Measurements from ENCODE around the gene MB. TPM values are rescaled to one million over a fixed set of nuclear protein-coding genes. Genes with fewer than 3 reads are reported as not detected.
"Not testable (repeated sequence)": the region's sequence is repeated elsewhere in the genome, so short reads cannot be mapped to it uniquely, and the experiment has no call there.

Gene MB
- 0.34 TPM in 1 of 2 replicates, not detected in the other for polyA plus RNA-seq (2014; cell fraction: cytosol; rRNA removed)
- polyA plus RNA-seq (2014; cell fraction: nucleus; rRNA removed) = not detected in 2 replicates

DNA sequence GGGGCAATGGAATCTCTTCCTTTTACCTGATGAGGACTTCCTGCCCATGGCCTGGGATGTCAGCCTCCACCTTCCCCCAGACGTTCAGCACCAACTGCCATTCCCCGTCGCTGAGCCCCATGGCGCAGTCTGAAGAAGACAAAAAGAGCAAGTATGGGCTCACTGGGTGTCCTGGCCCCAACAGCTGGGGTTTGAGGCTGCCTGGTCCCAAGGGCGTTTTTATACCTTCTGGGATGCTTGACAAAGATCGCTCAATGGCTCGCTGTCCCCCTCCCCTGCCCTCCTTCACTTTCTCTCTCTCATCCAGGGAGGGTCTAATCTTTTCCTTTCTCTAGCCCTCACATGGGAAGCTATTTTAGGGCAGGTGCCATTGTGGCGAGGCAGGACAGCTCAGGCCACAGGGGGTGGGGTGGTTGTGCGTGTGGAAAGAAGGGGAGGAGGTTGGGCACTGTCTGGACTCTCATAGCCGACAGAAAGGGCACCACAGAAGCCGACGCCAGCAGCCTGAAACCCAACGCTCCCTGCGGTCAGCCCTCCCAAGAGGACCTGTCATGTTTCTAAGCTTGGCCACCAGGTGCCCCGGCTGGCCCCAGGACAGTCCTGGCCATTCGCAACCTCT, at the start of gene MB:
Gene MB, minus strand, starts transcription at position 193 of the 619 bp plus-strand sequence. Its CDS starts 72 bp downstream, at position 121.
- DNase-seq (ENCODE audit: low spot score) = no peak

GRCh38 chr22:35666699-35667098, 49.6 kb upstream of the MB start:
- not testable (repeated sequence) for DNase-seq (ENCODE audit: low spot score)

GRCh38 chr22:35664955-35665587, 47.9 kb upstream of the MB start:
- no peak for DNase-seq (ENCODE audit: low spot score)

GRCh38 chr22:35663371-35663770, 46.2 kb upstream of the MB start:
- no peak for DNase-seq (ENCODE audit: low spot score)

GRCh38 chr22:35662914-35663313, 45.8 kb upstream of the MB start:
- DNase-seq (ENCODE audit: low spot score) = no peak

DNA sequence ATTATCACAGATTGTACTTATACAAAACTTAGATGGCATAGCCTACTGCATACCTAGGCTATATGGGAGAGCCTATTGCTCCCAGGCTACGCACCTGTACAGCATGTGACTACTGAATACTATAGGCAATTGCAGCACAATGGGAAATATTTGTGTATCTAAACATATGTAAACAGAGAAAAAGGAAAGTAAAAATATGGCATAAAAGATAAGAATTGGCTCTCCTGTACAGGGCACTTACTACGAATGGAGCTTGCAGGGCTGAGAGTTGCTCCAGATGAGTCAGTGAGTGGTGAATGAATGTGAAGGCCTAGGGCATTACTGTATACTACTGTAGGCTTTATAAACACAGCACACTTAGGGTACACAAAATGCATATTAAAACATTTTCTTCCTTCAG, 44.3 kb upstream of the MB start:
- no peak for DNase-seq (ENCODE audit: low spot score)

GRCh38 chr22:35660291-35661127, 43.4 kb upstream of the MB start:
- DNase-seq (ENCODE audit: low spot score) = no peak

DNA sequence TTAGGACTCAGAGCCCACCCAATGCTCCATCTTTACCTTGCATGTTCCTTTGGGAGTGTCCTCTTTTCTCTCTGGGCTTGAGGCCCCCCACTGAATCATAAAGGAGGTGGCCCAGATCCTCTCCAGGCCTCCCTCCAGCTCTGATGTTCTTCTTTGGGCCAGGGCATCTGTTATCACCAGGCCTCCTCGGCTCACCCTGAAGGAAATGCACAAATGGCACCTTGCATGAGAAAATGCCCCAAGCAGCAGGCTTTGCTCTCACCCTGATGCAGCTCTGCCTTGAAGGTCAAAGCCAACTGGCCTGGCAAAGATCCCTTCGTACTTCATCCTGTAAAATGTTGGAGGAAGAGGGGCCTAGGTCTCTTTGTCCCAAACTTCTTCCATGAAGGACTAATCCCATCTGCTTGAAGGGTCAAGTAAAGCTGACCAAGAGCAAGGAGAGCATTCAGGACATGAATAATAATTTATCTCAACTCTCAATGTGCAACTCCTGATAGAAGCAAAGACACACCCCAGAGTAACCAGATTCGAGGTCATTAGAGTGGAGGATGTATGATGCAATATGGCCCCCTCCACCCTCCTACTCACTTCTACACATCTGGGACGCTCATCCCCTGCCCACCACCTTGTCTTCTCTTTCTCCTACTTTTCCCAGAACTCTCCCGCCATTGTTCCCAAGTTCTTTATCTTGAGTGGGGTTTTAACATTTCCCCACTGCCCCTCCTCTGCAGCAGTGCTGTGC, 40.6 kb upstream of the MB start:
- no peak for DNase-seq (ENCODE audit: low spot score)

DNA sequence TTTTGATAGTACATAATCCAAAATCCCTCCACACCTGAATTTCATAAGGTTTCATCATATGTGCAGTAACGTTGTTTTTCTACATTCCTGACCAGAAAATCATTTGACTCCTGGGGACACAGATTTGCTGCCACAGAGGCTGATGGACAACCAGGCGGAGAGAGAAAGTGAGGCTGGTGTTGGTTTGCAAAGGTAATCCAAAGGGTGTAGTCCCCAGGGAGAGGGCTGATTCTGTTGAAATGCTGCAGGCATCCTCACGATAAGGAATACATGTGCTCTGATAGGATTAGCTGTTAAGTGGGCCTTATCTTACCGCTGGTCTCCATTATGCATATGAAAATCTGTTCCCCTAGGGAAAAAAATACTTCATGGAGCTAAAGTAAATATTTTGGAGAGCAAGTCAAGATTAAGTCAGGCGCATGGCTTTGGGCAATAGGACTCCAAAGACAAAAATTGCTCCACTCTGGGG, 39.2 kb upstream of the MB start:
- peak; percentile 91 for DNase-seq (ENCODE audit: low spot score)

DNA sequence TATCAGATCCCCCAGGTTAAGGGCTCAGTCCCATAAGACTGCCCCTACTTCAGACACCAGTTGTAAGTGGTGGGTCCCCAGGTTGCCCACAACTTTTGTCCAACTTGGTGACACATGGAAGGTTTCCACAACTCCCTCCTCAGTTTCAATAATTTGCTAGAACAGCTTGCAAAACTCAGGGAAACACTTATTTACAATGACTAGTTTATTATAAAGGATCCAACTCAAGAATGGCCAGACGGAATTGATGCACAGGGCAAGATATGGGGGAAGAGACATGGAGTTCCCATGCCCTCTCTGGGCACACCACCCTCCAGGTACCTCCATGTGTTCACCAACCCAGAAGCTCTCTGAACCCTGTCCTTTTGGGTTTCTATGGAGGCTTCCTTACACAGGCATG, 36.7 kb upstream of the MB start:
- DNase-seq (ENCODE audit: low spot score) = no peak

- no peak for DNase-seq (ENCODE audit: low spot score)
These were observed 34.0 kb upstream of the MB start for GRCh38 chr22:35651085-35651484.

DNA sequence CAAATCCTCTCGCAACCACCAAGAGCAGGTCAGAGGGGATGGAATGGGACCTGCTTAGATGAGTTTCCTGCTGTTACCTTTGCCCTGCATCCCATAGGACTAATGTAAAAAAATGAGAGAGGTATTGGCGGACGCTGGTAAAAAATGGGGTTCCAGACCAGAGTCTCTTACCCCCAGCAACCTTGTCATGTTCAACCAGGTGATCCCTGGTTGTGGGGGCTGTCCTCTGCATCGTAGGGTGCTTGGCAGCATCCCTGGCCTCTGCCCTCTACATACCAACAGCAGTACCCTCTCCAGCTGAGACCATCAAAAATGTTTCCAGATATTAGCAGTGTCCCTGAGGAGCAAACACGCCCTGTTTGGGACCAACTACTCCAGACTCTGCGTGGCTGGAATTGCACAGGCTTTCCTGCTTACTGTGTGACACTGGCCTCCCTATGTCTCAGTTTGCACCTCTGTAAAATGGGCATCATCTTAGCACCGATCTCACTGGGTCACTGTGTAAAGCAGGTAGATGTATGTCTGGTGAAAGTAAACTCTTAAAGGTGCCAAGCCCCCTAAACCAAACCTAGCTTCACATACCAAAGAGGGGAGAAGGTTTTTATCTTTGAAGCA, 32.6 kb upstream of the MB start:
- DNase-seq (ENCODE audit: low spot score) = no peak

- DNase-seq (ENCODE audit: low spot score) = no peak
These were observed 32.0 kb upstream of the MB start for GRCh38 chr22:35649026-35649553.

GRCh38 chr22:35648066-35649025, 31.2 kb upstream of the MB start, which contains the start of gene APOL6:
Gene APOL6 (plus strand): TSS chr22:35648446. CDS start chr22:35656426, 7,980 bp downstream.
- DNase-seq (ENCODE audit: low spot score) = no peak

DNA sequence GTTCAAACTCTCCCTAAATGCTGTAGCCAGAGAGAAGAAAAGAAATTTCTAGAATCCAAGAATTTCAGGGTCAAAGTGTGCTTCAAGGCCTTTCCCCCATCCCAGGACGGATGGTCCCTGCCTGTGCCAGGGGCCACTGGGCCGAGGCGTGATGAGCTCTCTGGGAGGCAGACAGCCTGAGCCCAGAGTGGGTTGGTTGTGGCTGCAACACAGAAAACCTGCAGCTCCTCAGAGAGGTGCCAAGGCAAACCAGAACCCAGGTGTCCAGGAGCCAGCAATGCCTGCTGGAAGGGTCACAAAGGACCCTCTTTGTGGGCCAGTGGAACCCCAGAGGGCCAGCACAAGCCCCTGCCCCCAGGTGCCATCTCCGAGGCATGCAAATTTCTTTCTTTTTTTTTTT, 28.5 kb upstream of the MB start:
- no peak for DNase-seq (ENCODE audit: low spot score)

- DNase-seq (ENCODE audit: low spot score) = no peak
These were observed 26.9 kb upstream of the MB start for GRCh38 chr22:35643991-35644390.

DNA sequence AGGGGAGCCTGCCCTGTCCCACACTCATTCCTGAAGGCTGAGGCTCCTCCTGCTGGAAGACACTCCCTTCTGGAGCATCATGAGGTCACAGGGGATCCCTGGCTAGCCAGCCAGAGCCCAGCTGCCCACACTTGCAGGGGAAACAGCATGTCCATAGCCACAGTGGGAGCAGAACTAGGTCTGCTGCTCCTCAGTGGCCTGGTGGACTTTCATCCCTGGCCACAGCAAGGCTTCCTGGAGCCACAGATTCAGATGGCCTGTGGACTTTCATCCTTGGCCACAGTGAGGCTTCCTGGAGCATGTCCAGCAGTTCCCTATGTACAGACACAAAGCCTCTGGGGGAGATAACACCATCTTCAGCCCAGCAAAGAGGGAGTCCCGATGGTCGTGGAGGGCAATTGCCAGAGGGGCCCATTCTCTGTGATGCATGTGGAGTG, 25.2 kb upstream of the MB start:
- DNase-seq (ENCODE audit: low spot score) = no peak

DNA sequence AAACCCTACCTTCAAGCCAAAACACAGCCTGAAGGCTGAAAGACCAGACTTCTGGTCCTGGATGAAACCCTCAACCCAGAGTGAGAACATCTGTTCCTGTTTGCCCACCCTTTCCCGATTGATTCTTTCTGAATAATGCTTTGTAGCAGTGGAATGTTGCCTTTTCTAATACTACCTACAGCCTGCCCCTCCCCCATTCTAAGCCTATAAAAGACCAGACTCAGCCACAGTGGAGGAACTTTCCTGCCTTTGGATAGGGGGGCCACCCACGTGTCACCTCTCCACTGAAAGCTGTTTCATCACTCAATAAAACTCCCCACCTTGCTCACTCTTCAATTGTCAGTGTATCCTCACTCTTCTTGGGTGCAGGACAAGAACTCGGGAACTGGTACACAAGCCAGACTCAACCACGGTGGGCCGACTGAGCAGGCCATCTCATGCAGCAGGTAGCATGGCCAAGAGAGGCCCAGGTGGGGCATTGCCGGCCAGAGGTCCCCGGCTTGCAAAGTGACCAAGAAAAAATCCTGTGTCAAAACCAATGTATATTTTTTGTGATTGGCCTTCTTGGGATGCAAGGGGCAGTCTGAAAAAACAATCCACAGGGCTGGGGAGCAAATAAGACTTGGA, 24.5 kb upstream of the MB start:
- no peak for DNase-seq (ENCODE audit: low spot score)

DNA sequence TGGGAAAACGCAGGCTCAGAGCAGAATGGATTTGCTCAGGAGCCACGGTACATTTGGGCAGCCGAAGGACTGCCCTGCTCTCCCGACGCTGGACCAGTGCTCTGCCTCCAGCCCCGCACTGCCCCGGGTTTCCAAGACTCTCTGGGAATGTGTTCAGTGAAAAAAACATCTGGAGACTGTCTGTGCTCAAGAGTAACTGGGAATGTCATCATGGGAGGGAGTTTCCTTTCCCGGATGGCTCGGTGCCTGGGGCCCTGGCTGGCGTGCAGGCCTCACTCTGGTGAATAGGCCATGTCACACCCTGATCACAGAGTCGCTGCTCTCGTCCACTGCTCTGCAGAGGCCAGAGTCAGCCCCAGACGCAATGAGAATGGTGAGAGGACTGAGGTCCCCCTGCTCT, 21.3 kb upstream of the MB start:
- DNase-seq (ENCODE audit: low spot score) = peak; percentile 79

Measured in SK-N-DZ (cell line).